GM18519 (cell line): Measurements from ENCODE around the gene CLPX.
"Not testable (repeated sequence)": the region's sequence is repeated elsewhere in the genome, so short reads cannot be mapped to it uniquely, and the experiment has no call there.

Experiments
- ATAC-seq: cut with Tn5 transposase; IDR thresholded peaks from one replicate; pipeline ENCODE4 v1.9.1; 2021; ENCODE audit warnings: mild to moderate bottlenecking, moderate library complexity; ENCODE audit not compliant: unreplicated experiment, low FRiP score

The CLPX gene

DNA sequence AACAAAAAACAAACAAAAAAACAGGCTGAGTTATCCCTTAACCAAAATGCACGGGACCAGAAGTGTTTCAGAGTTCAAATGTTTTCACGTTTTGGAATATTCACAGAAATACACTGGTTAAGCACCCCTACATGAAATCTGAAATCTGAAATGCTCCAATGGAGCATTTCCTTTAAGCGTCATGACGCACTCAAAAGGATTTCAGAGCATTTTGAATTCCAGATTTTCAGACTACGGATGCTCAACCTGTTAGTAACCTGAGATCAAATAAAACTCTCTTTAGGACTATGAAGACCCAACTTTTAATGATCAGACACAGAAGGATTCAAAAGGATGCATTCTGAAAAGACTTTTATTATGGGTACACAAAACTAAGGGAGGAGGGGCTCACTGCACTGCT, 9.6 kb downstream of the CLPX start:
- no peak for ATAC-seq

DNA sequence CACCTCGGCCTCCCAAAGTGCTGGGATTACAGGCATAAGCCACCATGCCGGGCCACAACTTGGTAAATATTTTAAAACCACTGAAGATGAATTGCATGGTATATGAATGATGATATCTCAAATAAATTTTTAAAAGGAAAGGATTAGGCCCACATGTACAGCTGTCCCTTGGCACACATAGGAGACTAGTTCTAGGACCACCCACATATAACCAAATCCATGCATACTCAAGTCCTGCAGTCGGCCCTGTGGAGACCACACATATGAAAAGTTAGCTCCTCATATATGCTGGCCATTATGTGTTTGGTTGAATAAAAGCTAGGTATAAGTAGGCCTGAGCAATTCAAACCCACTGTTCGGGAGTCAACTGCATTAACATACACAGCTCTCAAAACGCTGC, 10.6 kb downstream of the CLPX start:
- no peak for ATAC-seq

GRCh38 chr15:65172531-65172930, 12.6 kb downstream of the CLPX start:
- ATAC-seq: no peak

DNA sequence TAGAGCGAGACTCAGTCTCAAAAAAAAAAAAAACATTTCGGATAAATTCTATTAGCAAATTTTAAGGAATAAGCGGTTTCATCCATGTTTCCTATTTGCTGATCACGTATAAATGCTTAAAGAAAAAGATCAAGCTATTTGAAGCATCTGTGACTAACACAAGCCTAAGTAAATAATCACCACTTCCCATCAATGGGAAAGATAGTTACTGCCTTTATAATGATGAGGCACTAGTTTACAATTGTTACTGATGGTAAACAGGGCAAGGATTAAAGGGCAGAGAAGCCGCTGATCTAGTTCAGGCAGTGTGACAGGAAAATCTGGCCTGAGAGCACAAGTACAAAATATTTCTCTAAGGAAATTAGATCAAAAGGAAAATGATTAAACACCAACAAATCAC, 13.7 kb downstream of the CLPX start:
- ATAC-seq: no peak

DNA sequence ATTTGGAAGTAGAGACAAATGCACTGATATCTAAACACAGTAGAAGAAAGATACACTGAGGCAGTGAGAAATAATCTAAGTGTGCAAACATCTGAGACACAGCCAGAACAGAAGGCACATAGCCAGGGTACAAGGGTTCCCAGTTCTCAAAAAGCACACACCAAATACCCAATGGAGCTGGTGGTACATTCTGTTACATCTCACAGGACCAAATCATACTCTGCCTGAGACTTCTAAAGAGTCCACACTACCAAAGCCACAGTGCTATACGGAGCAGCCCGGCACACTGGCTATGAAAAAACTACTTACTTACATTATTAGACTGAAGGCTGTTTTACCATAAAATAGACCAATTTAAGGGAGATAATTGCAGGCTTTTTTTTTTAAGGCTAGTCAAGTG, 19.3 kb downstream of the CLPX start:
- no peak for ATAC-seq

- ATAC-seq: no peak
Measured at GRCh38 chr15:65164139-65164538, 21.0 kb downstream of the CLPX start.

- ATAC-seq: no peak
Measured at GRCh38 chr15:65163041-65163440, 22.1 kb downstream of the CLPX start.

- ATAC-seq: no peak
Measured at GRCh38 chr15:65156692-65157091, 28.4 kb downstream of the CLPX start.

DNA sequence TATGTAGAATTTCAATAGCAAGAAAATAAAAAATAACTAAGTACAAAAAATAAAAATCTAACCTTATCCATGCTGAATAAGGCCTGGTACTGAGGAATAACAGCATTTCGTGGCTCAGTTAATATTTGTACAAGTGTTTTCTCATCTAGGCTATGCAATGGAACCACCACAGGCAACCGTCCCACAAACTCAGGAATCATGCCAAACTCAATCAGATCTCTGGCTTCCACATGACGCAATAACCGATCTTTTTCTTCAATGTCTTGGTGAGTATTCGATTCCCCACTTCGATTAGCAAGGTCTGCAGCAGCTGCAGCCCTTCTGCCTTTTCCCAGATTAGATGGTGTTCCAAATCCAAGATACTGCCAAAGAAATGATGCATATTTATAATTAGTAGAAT, 30.4 kb downstream of the CLPX start:
- no peak for ATAC-seq

DNA sequence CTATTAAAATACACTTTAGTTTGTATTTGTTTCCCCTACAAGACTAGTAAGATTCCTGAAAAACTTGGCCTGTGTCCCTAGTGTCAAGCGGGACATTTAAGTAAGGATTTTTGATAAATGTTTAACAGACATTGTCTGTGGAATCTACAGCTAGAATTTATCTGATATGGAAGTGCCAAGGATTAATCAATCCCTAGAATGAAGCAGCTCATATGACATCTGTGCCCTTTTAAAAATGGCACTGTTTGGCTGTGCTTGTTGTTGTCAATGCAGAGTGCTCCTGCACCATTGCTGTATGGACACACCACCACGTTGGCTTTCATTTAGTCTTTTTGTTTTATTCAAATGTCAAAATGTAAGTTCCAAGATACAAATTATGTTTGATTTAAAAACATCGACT, 37.2 kb downstream of the CLPX start:
- no peak for ATAC-seq

- no peak for ATAC-seq
Measured at GRCh38 chr15:65146438-65146837, 38.7 kb downstream of the CLPX start.

DNA sequence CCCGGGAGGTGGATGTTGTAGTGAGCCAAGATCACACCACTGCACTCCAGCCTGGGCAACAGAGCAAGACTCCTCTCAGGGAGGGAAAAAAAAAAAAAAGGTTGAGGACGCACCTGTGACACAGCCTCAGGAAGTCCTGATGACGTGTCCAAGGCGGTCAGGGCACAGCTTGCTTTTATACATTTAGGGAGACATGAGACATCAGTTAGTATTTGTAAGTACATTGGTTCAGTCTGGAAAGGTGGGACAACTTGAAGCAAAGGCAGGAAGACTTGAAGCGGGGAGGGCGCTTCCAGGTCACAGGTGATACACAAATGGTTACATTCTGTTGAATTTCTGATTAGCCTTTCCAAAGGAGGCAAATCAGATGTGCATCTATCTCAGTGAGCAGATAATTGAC, 46.5 kb downstream of the CLPX start:
- not testable (repeated sequence) for ATAC-seq

DNA sequence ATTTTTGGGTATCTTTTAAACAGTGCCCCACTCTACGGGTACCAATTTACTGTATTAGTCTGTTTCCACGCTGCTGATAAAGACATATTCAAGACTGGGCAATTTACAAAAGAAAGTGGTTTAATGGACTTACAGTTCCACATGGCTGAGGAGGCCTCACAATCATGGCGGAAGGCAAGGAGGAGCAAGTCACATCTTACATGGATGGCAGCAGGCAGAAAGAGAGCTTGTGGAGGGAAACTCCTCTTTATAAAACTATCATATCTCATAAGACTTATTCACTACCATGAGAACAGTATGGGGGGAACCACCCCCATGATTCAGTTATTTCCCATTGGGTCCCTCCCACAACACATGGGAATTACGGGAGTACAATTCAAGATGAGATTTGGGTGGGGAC, 47.2 kb downstream of the CLPX start:
- ATAC-seq: not testable (repeated sequence)

GRCh38 chr15:65137089-65137488, 48.1 kb downstream of the CLPX start:
- not testable (repeated sequence) for ATAC-seq

DNA sequence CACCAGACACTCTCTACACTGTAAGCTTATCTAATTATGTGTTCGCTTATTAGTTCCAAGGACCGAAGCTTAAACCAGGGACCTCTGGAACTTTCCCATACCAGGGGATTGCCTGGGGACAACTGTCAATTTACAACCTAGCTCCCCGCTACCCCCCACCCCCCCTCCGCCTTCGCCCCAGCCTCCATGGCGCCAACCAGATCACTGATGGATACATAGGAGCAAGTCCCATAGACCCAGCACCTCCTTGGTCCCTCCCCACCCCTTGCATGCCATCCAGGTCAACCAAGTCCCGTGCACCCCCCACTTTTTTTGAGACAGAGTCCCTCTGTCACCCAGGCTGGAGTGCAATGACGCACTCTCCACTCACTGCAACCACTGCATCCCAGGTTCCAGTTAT, 50.6 kb downstream of the CLPX start:
- no peak for ATAC-seq

- ATAC-seq: peak; percentile 78
Measured at GRCh38 chr15:65133548-65134200, 51.5 kb downstream of the CLPX start, which contains the start of gene PDCD7. PDCD7 (minus strand) TSS chr15:65133808; CDS start chr15:65133781, 27 bp downstream.

DNA sequence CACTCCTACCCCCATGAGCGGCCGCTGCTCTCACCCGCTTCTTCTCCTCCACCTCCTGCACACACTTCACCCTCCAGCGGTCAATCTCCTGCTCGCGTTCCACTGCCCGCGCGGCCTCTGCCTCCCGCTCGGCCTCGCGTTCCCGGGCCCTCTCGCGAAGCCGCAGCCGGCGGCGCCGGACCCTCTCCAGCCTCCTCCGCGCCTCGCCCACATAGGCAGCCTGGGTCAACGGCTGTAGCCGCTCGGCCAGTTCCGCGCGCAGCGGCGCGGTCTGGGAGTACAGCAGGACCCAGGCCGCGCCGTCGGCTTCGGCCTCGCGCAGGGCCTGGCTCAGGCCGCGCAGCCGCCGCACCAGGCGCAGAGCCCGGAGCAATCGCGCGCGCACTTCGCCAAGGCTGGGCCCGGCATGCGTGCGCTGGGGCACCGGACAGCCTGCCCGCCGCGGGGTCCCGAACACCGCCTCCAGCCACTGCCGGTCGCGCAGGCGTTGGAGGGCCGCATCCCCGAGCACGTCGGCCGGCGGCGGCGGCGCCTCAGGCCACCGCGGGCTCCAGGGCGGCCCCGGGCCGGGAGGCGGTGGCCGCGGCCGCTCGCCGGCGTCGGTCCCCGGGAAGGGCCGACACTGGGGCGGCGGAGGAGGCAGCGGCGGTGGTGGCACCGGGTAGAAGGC, 52.1 kb downstream of the CLPX start:
- peak; percentile 30 for ATAC-seq

DNA sequence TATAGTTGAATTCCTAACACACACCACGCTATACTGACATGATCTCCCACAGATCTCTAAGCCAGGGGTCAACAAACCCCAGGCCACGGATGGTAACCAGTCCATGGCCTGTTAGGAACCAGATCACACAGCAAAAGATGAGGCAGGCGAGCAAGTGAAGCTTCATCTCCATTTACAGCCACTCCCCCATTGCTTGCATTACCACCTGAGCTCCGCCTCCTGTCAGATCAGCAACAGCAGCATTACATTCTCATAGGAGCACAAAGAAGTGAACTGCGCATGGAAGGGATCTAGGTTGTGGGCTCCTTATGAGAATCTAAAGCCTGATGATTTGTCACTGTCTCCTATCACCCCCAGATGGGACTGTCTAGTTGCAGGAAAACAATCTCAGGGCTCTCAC, 54.2 kb downstream of the CLPX start:
- no peak for ATAC-seq

- ATAC-seq: no peak
Measured at GRCh38 chr15:65115542-65115941, 69.6 kb downstream of the CLPX start.

- ATAC-seq: no peak
Measured at GRCh38 chr15:65115086-65115485, 70.1 kb downstream of the CLPX start, which contains the start of gene UBAP1L. UBAP1L (minus strand) TSS chr15:65115200; CDS start chr15:65106215, 8,985 bp downstream.

DNA sequence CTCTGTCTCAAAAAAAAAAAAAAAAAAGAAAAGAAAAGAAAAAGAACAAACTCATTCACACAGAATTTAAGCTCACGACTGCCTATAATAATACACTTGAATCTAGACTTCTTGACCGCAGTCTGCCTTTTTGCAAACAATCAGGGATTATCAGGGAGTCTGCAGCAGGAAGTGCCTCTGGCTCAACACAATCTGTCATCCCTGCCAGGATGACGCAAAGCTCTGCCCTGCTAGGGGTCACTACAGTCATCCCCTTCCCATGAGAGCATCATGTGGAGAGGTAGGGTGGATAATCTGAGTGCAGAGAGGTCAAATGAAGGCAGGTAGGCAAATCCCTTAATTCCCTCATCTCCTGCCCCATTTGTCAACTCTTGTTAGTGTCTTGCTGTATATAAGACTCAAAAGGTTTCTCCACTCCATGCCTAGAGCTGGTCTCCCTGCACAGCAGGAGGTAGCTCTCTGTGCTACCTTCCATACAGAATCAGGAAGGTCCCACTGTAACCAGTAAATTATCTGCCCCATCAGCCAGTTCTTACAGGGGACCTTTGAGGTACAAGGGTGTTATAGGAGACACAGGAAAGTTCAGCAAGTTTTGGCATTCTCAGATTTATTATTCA, 74.4 kb downstream of the CLPX start:
- ATAC-seq: no peak
